DND-41 (cell line): Measurements from ENCODE around the gene C17orf107.

Source experiments
- ATAC-seq: fragments of 200-7000 bp; cut with Tn5 transposase; 3 replicates; pipeline ENCODE4 v1.9.1; 2021; ENCODE audit warnings: low read depth; ENCODE audit not compliant: insufficient read depth
- DNase-seq: peaks from one replicate; pipeline ENCODE4 v3.0.0-alpha.2; 2020
- H2AFZ ChIP-seq: 2 replicates; pipeline ENCODE4 v1.6.0; 2012; ENCODE audit warnings: low read depth, low read length
- H3K27ac ChIP-seq: 2 replicates; pipeline ENCODE4 v1.5.1; 2012; ENCODE audit warnings: low read length, inconsistent platforms
- H3K27me3 ChIP-seq: fragments of 200-600 bp; sonication (generic); 2 replicates; pipeline ENCODE4 v1.6.0; 2012; ENCODE audit warnings: low read length, mild to moderate bottlenecking, inconsistent platforms; ENCODE audit not compliant: insufficient read depth, poor library complexity
- H3K36me3 ChIP-seq: 2 replicates; pipeline ENCODE4 v1.5.1; 2012; ENCODE audit warnings: low read length, inconsistent platforms; ENCODE audit not compliant: insufficient read depth
- H3K4me1 ChIP-seq: 2 replicates; pipeline ENCODE4 v1.5.1; 2012; ENCODE audit warnings: mild to moderate bottlenecking, low read length; ENCODE audit not compliant: insufficient read depth
- H3K4me2 ChIP-seq: 2 replicates; pipeline ENCODE4 v1.6.0; 2012; ENCODE audit warnings: mild to moderate bottlenecking, moderate library complexity, low read length, inconsistent platforms; ENCODE audit not compliant: insufficient read depth
- H3K4me3 ChIP-seq, 2 experiments: fragments of 200-600 bp in 1 of 2; shearing (Covaris generic) in 1 of 2; 2 replicates each; pipeline ENCODE4 v1.5.1; 2012 to 2016; ENCODE audit warnings: inconsistent platforms in 2 of 2, low read length in 2 of 2, mild to moderate bottlenecking in 2 of 2, low read depth in 1 of 2, moderate library complexity in 1 of 2
- H3K79me2 ChIP-seq: 2 replicates; pipeline ENCODE4 v1.6.0; 2012; ENCODE audit warnings: low read length, inconsistent platforms; ENCODE audit not compliant: insufficient read depth
- H3K9ac ChIP-seq: 2 replicates; pipeline ENCODE4 v1.6.0; 2012; ENCODE audit warnings: low read depth, mild to moderate bottlenecking, inconsistent platforms, low read length, moderate library complexity
- H3K9me3 ChIP-seq: 2 replicates; pipeline ENCODE4 v1.5.1; 2012; ENCODE audit warnings: low read length, moderate library complexity, mild to moderate bottlenecking, inconsistent platforms; ENCODE audit not compliant: insufficient read depth, severe bottlenecking
- H4K20me1 ChIP-seq: 2 replicates; pipeline ENCODE4 v1.6.0; 2012; ENCODE audit warnings: low read length; ENCODE audit not compliant: insufficient read depth
- EZH2 ChIP-seq: IDR thresholded peaks from 3 replicates; pipeline ENCODE4 v1.6.1; 2012; ENCODE audit warnings: borderline replicate concordance, low read depth, mild to moderate bottlenecking, moderate library complexity, low read length, inconsistent platforms; ENCODE audit not compliant: severe bottlenecking
- TF ChIP-seq, protein P1 (sequence below): IDR thresholded peaks from 2 replicates; pipeline ENCODE4 v1.5.1; 2012; ENCODE audit warnings: borderline replicate concordance, low read length, moderate library complexity, mild to moderate bottlenecking; ENCODE audit not compliant: poor library complexity, severe bottlenecking; ENCODE audit errors: extremely low read depth

The C17orf107 gene

DNA sequence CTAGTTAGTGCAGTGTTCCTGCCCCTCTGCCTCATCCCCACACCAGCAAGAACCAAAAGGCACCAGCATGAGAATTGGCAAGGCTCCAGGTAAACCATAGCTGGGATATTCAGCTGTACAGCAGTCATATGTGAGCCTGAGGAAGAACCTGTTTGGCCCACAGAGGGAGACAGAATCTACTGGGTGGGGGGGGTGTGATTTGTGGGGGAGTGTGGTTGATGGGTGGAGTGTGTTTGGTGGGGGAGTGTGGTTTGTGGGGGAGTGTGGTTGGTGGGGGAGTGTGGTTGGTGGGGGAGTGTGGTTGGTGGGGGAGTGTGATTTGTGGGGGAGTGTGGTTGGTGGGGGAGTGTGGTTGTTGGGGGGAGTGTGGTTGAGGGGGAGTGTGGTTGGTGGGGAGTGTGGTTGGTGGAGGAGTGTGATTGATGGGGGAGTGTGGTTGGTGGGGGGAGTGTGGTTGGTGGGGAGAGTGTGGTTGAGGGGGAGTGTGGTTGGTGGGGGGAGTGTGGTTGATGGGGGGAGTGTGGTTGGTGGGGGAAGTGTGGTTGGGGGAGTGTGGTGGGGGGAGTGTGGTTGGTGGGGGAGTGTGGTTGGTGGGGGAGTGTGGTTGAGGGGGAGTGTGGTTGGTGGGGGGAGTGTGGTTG is 46.6 kb upstream of the C17orf107 start:
- Histone ChIP-seq H3K9ac (no peak overlapping the region), H3K36me3 (peaks cover 15% of the 10 kb centered on the region), H2AFZ (no peak overlapping the region), H3K4me3 (no peak overlapping the region), H3K27me3 (no peaks in the 10 kb centered on the region), H3K4me2 (no peak overlapping the region), H4K20me1 (peaks cover 81% of the 10 kb centered on the region), H3K4me1 (no peaks in the 10 kb centered on the region), H3K27ac (no peak overlapping the region), H3K79me2 (peaks cover 48% of the 10 kb centered on the region), H3K9me3 (no peaks in the 10 kb centered on the region)
- no peak for TF ChIP-seq EZH2
- TF ChIP-seq, protein P1, sequence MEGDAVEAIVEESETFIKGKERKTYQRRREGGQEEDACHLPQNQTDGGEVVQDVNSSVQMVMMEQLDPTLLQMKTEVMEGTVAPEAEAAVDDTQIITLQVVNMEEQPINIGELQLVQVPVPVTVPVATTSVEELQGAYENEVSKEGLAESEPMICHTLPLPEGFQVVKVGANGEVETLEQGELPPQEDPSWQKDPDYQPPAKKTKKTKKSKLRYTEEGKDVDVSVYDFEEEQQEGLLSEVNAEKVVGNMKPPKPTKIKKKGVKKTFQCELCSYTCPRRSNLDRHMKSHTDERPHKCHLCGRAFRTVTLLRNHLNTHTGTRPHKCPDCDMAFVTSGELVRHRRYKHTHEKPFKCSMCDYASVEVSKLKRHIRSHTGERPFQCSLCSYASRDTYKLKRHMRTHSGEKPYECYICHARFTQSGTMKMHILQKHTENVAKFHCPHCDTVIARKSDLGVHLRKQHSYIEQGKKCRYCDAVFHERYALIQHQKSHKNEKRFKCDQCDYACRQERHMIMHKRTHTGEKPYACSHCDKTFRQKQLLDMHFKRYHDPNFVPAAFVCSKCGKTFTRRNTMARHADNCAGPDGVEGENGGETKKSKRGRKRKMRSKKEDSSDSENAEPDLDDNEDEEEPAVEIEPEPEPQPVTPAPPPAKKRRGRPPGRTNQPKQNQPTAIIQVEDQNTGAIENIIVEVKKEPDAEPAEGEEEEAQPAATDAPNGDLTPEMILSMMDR, result no peak
- DNase-seq (peak; percentile 14), ATAC-seq (no peak)

DNA sequence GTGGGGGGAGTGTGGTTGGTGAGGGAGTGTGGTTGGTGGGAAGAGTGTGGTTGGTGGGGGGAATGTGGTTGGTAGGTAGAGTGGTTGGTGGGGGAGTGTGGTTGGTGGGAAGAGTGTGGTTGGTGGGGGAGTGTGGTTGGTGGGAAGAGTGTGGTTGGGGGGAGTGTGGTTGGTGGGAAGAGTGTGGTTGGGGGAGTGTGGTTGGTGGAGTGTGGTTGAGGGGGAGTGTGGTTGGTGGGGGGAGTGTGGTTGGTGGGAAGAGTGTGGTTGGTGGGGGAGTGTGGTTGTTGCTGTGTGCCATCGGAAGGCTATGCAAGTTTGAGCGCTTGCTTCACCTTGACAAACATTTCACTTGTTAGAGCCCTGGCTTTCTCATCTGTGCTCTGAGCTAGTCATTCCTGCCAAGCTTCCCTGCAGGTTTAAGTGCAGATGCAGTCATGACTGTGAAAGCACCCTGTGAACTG is 46.1 kb upstream of the C17orf107 start:
- no peak for TF ChIP-seq EZH2
- TF ChIP-seq, protein P1, result no peak
- H3K4me1 ChIP-seq, result no peaks in the 10 kb centered on the region

DNA sequence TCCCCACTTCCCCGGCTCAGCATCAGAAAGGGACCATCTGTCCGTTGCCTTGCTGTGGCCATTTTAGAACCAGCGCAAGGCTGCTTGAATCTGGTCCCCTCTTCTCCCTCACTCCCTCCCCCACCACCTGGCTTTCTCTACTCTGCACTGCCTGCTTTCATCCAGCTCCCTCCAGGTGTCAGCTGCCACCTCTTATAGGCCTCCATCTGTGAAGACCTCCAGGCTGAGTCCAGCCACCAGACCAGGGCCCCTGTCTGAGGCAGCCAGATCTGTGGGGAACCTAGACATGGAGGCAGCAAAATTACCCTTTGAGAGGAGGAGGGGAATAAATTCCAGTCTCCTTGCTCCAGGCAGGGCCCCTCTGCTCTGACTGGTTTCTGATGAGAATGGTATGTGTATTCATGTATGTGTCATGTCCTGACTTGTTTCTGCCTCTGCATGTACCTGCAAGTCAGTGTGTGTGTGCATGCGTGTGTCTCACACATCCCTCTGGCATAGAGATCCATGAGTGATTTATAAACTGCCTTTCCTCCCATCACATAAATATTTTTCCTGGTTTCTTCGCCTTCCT is 45.1 kb upstream of the C17orf107 start:
- ATAC-seq, result no peak
- Histone ChIP-seq H3K4me2 (no peak overlapping the region), H2AFZ (no peak overlapping the region), H3K27ac (no peak overlapping the region), H3K36me3 (peaks cover 18% of the 10 kb centered on the region), H4K20me1 (peaks cover 81% of the 10 kb centered on the region), H3K9me3 (no peaks in the 10 kb centered on the region), H3K4me1 (no peaks in the 10 kb centered on the region), H3K9ac (no peak overlapping the region), H3K79me2 (peaks cover 47% of the 10 kb centered on the region), H3K27me3 (no peaks in the 10 kb centered on the region), H3K4me3 (no peak overlapping the region)
- TF ChIP-seq EZH2, result no peak
- TF ChIP-seq, protein P1, result no peak
- DNase-seq, result no peak

More for the DNA sequence above, 46.1 kb upstream of the C17orf107 start:
- Histone ChIP-seq H4K20me1 (peaks cover 81% of the 10 kb centered on the region), H3K9me3 (no peaks in the 10 kb centered on the region), H3K79me2 (peaks cover 45% of the 10 kb centered on the region), H3K36me3 (peaks cover 15% of the 10 kb centered on the region), H3K4me3 (no peak overlapping the region), H3K27ac (no peak overlapping the region), H3K4me2 (no peak overlapping the region), H3K27me3 (no peaks in the 10 kb centered on the region), H2AFZ (no peak overlapping the region), H3K9ac (no peak overlapping the region)
- DNase-seq, result peak; percentile 10
- ATAC-seq, result no peak
